ENCODE results near the gene COL27A1. TPM values are rescaled to one million over a fixed set of nuclear protein-coding genes. Genes with fewer than 3 reads are reported as not detected.

COL27A1 gene
- total and polyA plus RNA-seq, 4 donors, result 10.9 to 25.6 (median 17.4) TPM

DNA sequence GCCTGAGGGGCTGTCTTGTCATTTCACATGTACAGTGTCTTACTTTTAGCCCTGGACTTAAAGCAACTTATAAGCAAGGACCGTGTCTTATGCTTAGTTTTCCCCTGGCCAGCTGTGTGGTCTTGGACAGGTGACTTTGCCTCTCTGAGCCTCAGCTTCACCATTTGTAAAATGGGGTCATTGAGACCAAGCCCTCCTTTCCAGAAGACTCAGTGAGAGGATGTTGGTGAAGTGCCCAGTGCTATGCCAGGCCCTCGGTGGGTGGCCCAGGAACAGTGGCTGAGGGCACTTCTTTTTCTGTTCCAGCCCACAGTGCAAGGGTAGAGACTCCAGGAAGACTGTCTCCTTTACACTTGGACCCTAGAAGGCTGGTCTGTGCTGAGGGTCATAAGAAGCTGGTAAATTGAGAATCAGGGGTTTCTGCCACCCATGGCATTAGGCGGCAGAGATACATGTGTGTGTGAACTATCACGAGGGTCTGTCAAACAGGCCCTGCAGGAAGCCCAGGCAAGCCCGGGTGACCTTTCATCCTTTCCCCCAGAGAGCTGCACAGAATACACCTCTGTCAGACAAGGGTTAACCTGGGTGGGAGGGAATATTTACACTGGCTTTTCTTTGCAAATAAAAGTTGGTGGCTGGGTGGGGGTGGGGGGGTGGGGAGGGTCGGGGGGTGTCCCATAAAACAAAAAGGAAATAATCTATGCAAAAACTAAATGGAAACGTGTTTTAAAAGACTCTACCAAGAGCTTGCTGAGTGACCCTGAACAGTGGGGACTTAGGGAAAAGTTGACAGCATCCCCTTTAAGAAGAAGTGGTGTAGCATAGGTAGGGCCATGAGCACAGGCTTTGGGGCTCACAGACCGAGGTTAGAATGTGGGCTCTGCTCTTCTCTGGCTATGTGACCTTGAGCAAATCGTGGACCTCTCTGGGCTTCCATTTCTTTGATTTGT is 35.8 kb upstream of the COL27A1 start:
- Histone ChIP-seq H3K4me3 (no peak overlapping the region), H3K36me3 (ENCODE audit: control insufficient read depth in 4 of 4, insufficient read depth in 4 of 4, low read length in 4 of 4) (no peaks in the 10 kb centered on the region), H3K9me3 (ENCODE audit: control insufficient read depth in 4 of 4, insufficient read depth in 3 of 4, low read length in 3 of 4) (no peaks in the 10 kb centered on the region), H3K27me3 (ENCODE audit: control insufficient read depth in 3 of 3, insufficient read depth in 3 of 3, low read length in 2 of 3) (no peaks in the 10 kb centered on the region), H3K4me1 (ENCODE audit: control insufficient read depth in 5 of 5, insufficient read depth in 5 of 5, low read length in 5 of 5) (peaks cover 0 to 48% (median 19%) of the 10 kb centered on the region in 5 donors), H3K27ac (ENCODE audit: low read depth in 1 of 2, low read length in 1 of 2) (no peak overlapping the region), H3K9ac (ENCODE audit: insufficient read depth in 1 of 2, low read length in 2 of 2) (no peak overlapping the region)
- no peak for ATAC-seq (ENCODE audit: insufficient read depth, low FRiP score)
- TF ChIP-seq CTCF (IDR thresholded peaks at IDR 0.05; ENCODE audit: control extremely low read depth, extremely low read depth), result no peak
- DNase-seq, result peak in 1 of 3 donors; percentile 0
- 40 to 67% methylated on average over 9 of the region's 9 CpGs for WGBS, 2 donors

- WGBS, 2 donors, result 44 to 56% methylated on average over 4 of the region's 4 CpGs
- ATAC-seq (ENCODE audit: insufficient read depth, low FRiP score) (no peak), DNase-seq (no peak)
- Histone ChIP-seq H3K9me3 (ENCODE audit: control insufficient read depth in 4 of 4, insufficient read depth in 3 of 4, low read length in 3 of 4) (no peaks in the 10 kb centered on the region), H3K36me3 (ENCODE audit: control insufficient read depth in 4 of 4, insufficient read depth in 4 of 4, low read length in 4 of 4) (no peaks in the 10 kb centered on the region), H3K27ac (ENCODE audit: low read depth in 1 of 2, low read length in 1 of 2) (no peak overlapping the region), H3K27me3 (ENCODE audit: control insufficient read depth in 3 of 3, insufficient read depth in 3 of 3, low read length in 2 of 3) (no peaks in the 10 kb centered on the region), H3K4me1 (ENCODE audit: control insufficient read depth in 5 of 5, insufficient read depth in 5 of 5, low read length in 5 of 5) (peaks cover 0 to 50% (median 19%) of the 10 kb centered on the region in 5 donors), H3K4me3 (no peak overlapping the region), H3K9ac (ENCODE audit: insufficient read depth in 1 of 2, low read length in 2 of 2) (no peak overlapping the region)
- TF ChIP-seq CTCF (IDR thresholded peaks at IDR 0.05; ENCODE audit: control extremely low read depth, extremely low read depth), result no peak
Measured at GRCh38 chr9:114120192-114121014, 34.9 kb upstream of the COL27A1 start.

GRCh38 chr9:114121227-114122135 is 33.9 kb upstream of the COL27A1 start:
- no peak for ATAC-seq (ENCODE audit: insufficient read depth, low FRiP score)
- no peaks in the 10 kb centered on the region for H3K36me3 ChIP-seq (ENCODE audit: control insufficient read depth in 4 of 4, insufficient read depth in 4 of 4, low read length in 4 of 4)
- 76 to 87% methylated on average over 16 of the region's 16 CpGs for WGBS, 2 donors
- no peak overlapping the region for H3K27ac ChIP-seq (ENCODE audit: low read depth in 1 of 2, low read length in 1 of 2)
- no peaks in the 10 kb centered on the region for H3K27me3 ChIP-seq (ENCODE audit: control insufficient read depth in 3 of 3, insufficient read depth in 3 of 3, low read length in 2 of 3)
- peak overlapping the region in 1 of 2 donors; percentile 7 for H3K9ac ChIP-seq (ENCODE audit: insufficient read depth in 1 of 2, low read length in 2 of 2)
- DNase-seq, result peak; percentile 64 to 79 (median 78)
- TF ChIP-seq CTCF (IDR thresholded peaks at IDR 0.05; ENCODE audit: control extremely low read depth, extremely low read depth), result no peak
- H3K4me1 ChIP-seq (ENCODE audit: control insufficient read depth in 5 of 5, insufficient read depth in 5 of 5, low read length in 5 of 5), result peaks cover 0 to 44% (median 19%) of the 10 kb centered on the region in 5 donors
- H3K9me3 ChIP-seq (ENCODE audit: control insufficient read depth in 4 of 4, insufficient read depth in 3 of 4, low read length in 3 of 4), result no peaks in the 10 kb centered on the region
- H3K4me3 ChIP-seq, result no peak overlapping the region

Measured in lung (tissue), 12 donors.